ENCODE results near the gene PIP.
"Not testable (repeated sequence)": the region's sequence is repeated elsewhere in the genome, so short reads cannot be mapped to it uniquely, and the experiment has no call there.

DNA sequence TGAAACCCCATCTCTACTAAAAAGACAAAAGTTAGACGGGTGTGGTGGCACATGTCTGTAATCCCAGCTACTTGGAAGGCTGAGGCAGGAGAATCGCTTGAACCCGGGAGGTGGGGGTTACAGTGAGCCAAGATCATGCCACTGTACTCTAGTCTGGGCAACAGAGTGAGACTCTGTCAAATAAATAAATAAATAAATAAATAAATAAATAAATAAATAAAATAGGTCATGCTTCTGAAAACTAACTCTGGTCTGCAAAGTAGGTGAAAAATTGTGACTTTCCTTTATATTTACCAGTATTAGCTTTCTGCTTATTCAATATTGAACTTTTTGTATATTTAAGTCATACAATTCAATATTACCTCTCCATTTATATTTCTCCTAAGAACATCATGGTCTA is 26.7 kb downstream of the PIP start:
- TF ChIP-seq POLR2A (IDR thresholded peaks at IDR 0.05): not testable (repeated sequence)
- TF ChIP-seq, protein P1, sequence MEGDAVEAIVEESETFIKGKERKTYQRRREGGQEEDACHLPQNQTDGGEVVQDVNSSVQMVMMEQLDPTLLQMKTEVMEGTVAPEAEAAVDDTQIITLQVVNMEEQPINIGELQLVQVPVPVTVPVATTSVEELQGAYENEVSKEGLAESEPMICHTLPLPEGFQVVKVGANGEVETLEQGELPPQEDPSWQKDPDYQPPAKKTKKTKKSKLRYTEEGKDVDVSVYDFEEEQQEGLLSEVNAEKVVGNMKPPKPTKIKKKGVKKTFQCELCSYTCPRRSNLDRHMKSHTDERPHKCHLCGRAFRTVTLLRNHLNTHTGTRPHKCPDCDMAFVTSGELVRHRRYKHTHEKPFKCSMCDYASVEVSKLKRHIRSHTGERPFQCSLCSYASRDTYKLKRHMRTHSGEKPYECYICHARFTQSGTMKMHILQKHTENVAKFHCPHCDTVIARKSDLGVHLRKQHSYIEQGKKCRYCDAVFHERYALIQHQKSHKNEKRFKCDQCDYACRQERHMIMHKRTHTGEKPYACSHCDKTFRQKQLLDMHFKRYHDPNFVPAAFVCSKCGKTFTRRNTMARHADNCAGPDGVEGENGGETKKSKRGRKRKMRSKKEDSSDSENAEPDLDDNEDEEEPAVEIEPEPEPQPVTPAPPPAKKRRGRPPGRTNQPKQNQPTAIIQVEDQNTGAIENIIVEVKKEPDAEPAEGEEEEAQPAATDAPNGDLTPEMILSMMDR (IDR thresholded peaks at IDR 0.05): not testable (repeated sequence)

All from testis (tissue), 2 donors.